Mononuclear cell (primary cell): ENCODE measurements around the gene PPIL4. TPM values are rescaled to one million over a fixed set of nuclear protein-coding genes. Genes with fewer than 3 reads are reported as not detected.

ENCODE experiments used
- H3K27me3 ChIP-seq: 2 replicates; pipeline ENCODE4 v1.6.0; 2011; ENCODE audit warnings: low read length, control low read depth; ENCODE audit not compliant: insufficient read depth
- H3K4me1 ChIP-seq: 2 replicates; pipeline ENCODE4 v1.5.1; 2011; ENCODE audit warnings: mild to moderate bottlenecking, low read length, control low read depth; ENCODE audit not compliant: insufficient read depth
- H3K4me3 ChIP-seq: 2 replicates; pipeline ENCODE4 v1.5.1; 2011; ENCODE audit warnings: mild to moderate bottlenecking, low read length, moderate library complexity
- H3K9me3 ChIP-seq: 2 replicates; pipeline ENCODE4 v1.5.1; 2011; ENCODE audit warnings: low read depth, mild to moderate bottlenecking, control low read depth, low read length
- total RNA-seq: library from RNA; depleted of rRNA; stranded (reverse); fragments of >200 nt; gene quantifications from one replicate; pipeline ENCODE4 v1.2.3, GENCODE V29; 2012

The PPIL4 gene
- total RNA-seq, 1 donor = 54.3 TPM

DNA sequence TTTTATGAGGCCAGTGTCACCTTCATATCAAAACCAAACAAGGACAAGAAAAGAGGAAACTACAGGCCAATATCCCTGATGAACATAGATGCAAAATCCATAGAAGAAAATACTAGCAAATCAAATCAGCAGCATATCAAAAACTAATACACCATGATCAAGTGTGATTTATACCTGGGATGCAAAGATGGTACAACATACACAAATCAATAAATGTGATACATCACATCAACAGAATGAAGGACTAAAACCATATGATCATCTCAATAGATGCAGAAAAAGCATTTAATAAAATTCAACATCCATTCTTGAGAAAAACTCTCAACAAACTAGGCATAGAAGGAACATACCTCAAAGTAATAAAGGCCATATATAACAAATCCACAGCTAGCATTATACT, 12.2 kb upstream of the PPIL4 start:
- no peaks in the 10 kb centered on the region for H3K4me1 ChIP-seq
- H3K27me3 ChIP-seq = peaks cover 26% of the 10 kb centered on the region
- no peak overlapping the region for H3K4me3 ChIP-seq
- no peaks in the 10 kb centered on the region for H3K9me3 ChIP-seq

DNA sequence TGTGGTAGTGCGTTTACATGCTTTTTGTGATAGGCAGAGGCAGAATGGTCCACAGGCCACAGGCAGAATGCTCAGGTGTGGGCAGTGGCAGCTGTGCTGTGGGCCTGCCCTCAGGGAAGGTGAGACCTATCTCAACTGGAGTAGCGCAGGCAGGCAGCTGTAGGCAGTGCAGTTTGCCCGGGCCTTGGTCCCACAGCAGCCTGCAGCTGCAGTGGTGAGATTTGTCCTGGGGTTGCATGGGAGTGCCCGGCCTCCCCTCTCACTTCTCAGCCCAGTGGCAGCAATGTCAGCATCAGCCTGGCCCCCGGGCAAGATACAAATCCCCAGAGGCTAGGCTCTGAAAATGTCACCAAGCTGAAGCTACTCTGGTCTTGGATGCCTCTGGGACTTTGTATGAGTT, 6.1 kb upstream of the PPIL4 start:
- H3K9me3 ChIP-seq = no peaks in the 10 kb centered on the region
- no peak overlapping the region for H3K4me3 ChIP-seq
- H3K27me3 ChIP-seq = peaks cover 10% of the 10 kb centered on the region
- peaks cover under 1% of the 10 kb centered on the region for H3K4me1 ChIP-seq

GRCh38 chr6:149545258-149545753, 537 bp downstream of the PPIL4 start:
- no peaks in the 10 kb centered on the region for H3K9me3 ChIP-seq
- peaks cover 20% of the 10 kb centered on the region for H3K4me1 ChIP-seq
- H3K27me3 ChIP-seq = no peaks in the 10 kb centered on the region
- H3K4me3 ChIP-seq = peak overlapping the region; percentile 100

GRCh38 chr6:149544646-149545257, 1.1 kb downstream of the PPIL4 start:
- peaks cover 20% of the 10 kb centered on the region for H3K4me1 ChIP-seq
- no peaks in the 10 kb centered on the region for H3K9me3 ChIP-seq
- no peaks in the 10 kb centered on the region for H3K27me3 ChIP-seq
- H3K4me3 ChIP-seq = peak overlapping the region; percentile 100

- Histone ChIP-seq H3K4me1 (peaks cover 14% of the 10 kb centered on the region), H3K9me3 (no peaks in the 10 kb centered on the region), H3K27me3 (no peaks in the 10 kb centered on the region), H3K4me3 (no peak overlapping the region)
Observed at GRCh38 chr6:149541139-149541538, 4.7 kb downstream of the PPIL4 start.

- Histone ChIP-seq H3K4me1 (no peaks in the 10 kb centered on the region), H3K27me3 (no peaks in the 10 kb centered on the region), H3K4me3 (no peak overlapping the region), H3K9me3 (no peaks in the 10 kb centered on the region)
Observed at GRCh38 chr6:149534742-149535141, 11.1 kb downstream of the PPIL4 start.

GRCh38 chr6:149529650-149530049, 16.2 kb downstream of the PPIL4 start:
- no peak overlapping the region for H3K4me3 ChIP-seq
- H3K4me1 ChIP-seq = no peaks in the 10 kb centered on the region
- H3K27me3 ChIP-seq = no peaks in the 10 kb centered on the region
- H3K9me3 ChIP-seq = no peaks in the 10 kb centered on the region

GRCh38 chr6:149515494-149515893, 30.3 kb downstream of the PPIL4 start:
- Histone ChIP-seq H3K4me1 (no peaks in the 10 kb centered on the region), H3K4me3 (no peak overlapping the region), H3K9me3 (no peaks in the 10 kb centered on the region), H3K27me3 (no peaks in the 10 kb centered on the region)

- H3K9me3 ChIP-seq = no peaks in the 10 kb centered on the region
- H3K4me1 ChIP-seq = no peaks in the 10 kb centered on the region
- H3K4me3 ChIP-seq = no peak overlapping the region
- no peaks in the 10 kb centered on the region for H3K27me3 ChIP-seq
Observed at GRCh38 chr6:149513915-149514314, 31.9 kb downstream of the PPIL4 start.

DNA sequence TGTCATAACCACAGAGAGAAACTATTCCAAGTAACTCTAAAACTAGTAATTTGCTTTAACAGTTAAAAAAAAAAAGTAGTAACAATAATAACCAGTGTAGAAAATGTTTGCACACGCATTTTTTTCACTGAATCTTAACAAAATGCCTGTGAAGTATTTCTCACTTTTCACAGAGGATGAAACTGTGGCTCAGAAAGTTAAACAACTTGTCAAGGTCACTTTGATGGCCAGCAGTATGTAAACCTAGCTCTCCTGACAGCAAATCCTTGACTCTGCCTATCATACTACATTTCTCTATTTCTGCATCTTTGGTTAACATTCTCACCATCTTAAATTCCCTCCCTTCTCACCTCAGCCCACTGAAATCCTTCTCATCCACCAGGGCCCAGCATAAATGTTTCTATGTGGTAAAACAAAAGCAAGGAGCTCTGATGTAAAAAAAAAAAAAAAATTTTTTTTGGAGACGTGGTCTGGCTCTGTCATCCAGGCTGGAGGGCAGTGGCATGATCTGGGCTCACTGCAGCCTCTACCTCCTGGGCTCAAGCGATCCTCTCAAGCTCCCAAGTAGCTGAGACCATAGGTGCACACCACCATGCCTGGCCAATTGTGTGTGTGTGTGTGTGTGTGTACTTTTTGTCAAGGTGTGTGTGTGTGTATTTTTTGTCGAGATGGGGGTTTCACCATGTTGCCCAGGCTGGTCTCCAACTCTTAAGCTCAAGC, 34.9 kb downstream of the PPIL4 start:
- Histone ChIP-seq H3K4me1 (no peaks in the 10 kb centered on the region), H3K27me3 (no peaks in the 10 kb centered on the region), H3K4me3 (no peak overlapping the region), H3K9me3 (no peaks in the 10 kb centered on the region)

GRCh38 chr6:149508485-149508884, 37.4 kb downstream of the PPIL4 start:
- Histone ChIP-seq H3K9me3 (no peaks in the 10 kb centered on the region), H3K27me3 (no peaks in the 10 kb centered on the region), H3K4me3 (no peak overlapping the region), H3K4me1 (no peaks in the 10 kb centered on the region)

- Histone ChIP-seq H3K4me3 (no peak overlapping the region), H3K9me3 (no peaks in the 10 kb centered on the region), H3K4me1 (no peaks in the 10 kb centered on the region), H3K27me3 (no peaks in the 10 kb centered on the region)
Observed at GRCh38 chr6:149503872-149504271, 42.0 kb downstream of the PPIL4 start.

- Histone ChIP-seq H3K4me1 (no peaks in the 10 kb centered on the region), H3K4me3 (no peak overlapping the region)
Observed at GRCh38 chr6:149503276-149503675, 42.6 kb downstream of the PPIL4 start.

GRCh38 chr6:149501768-149502167, 44.1 kb downstream of the PPIL4 start:
- peaks cover 6% of the 10 kb centered on the region for H3K4me1 ChIP-seq
- no peak overlapping the region for H3K4me3 ChIP-seq
- H3K27me3 ChIP-seq = no peaks in the 10 kb centered on the region
- H3K9me3 ChIP-seq = no peaks in the 10 kb centered on the region

More at GRCh38 chr6:149503276-149503675, 42.6 kb downstream of the PPIL4 start:
- Histone ChIP-seq H3K27me3 (no peaks in the 10 kb centered on the region), H3K9me3 (no peaks in the 10 kb centered on the region)

DNA sequence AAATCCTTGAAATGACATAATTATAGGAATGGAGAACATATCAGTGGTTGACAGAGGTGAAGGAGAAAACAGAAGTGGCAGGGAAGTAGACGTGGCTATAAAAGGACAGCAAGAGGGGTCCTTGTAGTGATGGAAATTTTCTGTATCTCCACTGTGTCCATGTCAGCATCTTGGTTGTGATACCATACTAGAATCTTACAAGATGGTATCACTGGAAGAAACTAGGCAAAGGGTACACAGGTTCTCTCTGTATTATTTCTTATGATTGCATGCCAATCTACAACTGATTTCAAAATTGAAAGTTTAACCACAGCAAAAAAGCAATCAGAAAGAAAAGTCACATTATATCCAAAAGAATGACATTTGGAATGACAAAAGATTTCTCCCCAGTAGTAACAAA, 44.6 kb downstream of the PPIL4 start:
- Histone ChIP-seq H3K27me3 (no peaks in the 10 kb centered on the region), H3K4me3 (no peak overlapping the region), H3K9me3 (no peaks in the 10 kb centered on the region), H3K4me1 (peaks cover 11% of the 10 kb centered on the region)

DNA sequence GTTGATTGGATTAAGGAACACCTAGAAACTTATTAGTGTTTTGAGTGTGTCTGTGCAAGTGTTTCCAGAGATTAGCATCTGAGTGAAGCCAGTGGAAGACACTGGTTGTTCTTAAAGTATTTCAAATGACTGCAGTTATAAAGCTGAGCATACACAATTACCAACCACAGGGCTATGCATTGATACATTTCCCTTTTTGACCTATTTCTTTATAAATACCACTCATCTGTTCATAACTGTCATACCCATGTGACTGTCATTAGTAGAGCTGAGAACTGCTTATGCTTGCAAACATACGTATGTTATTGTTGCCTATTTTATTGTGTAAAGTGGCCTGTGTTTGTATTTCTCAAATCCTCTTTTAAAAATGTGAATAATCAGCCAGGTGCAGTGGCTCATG, 45.7 kb downstream of the PPIL4 start:
- Histone ChIP-seq H3K4me3 (no peak overlapping the region), H3K27me3 (no peaks in the 10 kb centered on the region), H3K9me3 (no peaks in the 10 kb centered on the region), H3K4me1 (peaks cover 19% of the 10 kb centered on the region)
